OCI-LY1 (cell line): ENCODE data around the gene RNF214.

Experiments used
- H2AFZ ChIP-seq: fragments of 200-600 bp; sonication (generic), shearing (Covaris generic); 2 replicates; pipeline ENCODE4 v1.6.0; 2014; ENCODE audit warnings: antibody characterized with exemption, mild to moderate bottlenecking, low read length
- H3F3A ChIP-seq: fragments of 200-600 bp; sonication (generic), shearing (Covaris generic); 2 replicates; pipeline ENCODE4 v1.6.0; 2014; ENCODE audit warnings: mild to moderate bottlenecking, antibody characterized with exemption, low read length, moderate library complexity; ENCODE audit not compliant: insufficient read depth
- H3K27ac ChIP-seq: fragments of 200-600 bp; sonication (generic); 2 replicates; pipeline ENCODE4 v1.5.1; 2014; ENCODE audit warnings: low read length, mixed run types, mild to moderate bottlenecking, low read depth; ENCODE audit not compliant: poor library complexity, severe bottlenecking
- H3K27me3 ChIP-seq: fragments of 200-600 bp; sonication (generic); 2 replicates; pipeline ENCODE4 v1.6.0; 2014; ENCODE audit warnings: antibody characterized with exemption, mild to moderate bottlenecking, low read length, moderate library complexity; ENCODE audit not compliant: insufficient read depth
- H3K36me3 ChIP-seq: fragments of 200-600 bp; sonication (generic); 2 replicates; pipeline ENCODE4 v1.6.1; 2014; ENCODE audit warnings: mild to moderate bottlenecking, antibody characterized with exemption, low read length, moderate library complexity, mixed read lengths; ENCODE audit not compliant: insufficient read depth
- H3K4me1 ChIP-seq: fragments of 200-600 bp; sonication (generic); 2 replicates; pipeline ENCODE4 v1.5.1; 2014; ENCODE audit warnings: mild to moderate bottlenecking, low read length, moderate library complexity; ENCODE audit not compliant: insufficient read depth, severe bottlenecking
- H3K4me2 ChIP-seq: fragments of 200-600 bp; sonication (generic), shearing (Covaris generic); 2 replicates; pipeline ENCODE4 v1.6.1; 2014; ENCODE audit warnings: low read length
- H3K4me3 ChIP-seq: fragments of 200-600 bp; sonication (generic); 2 replicates; pipeline ENCODE4 v1.5.1; 2014; ENCODE audit warnings: low read length, low read depth, mild to moderate bottlenecking, mixed read lengths; ENCODE audit not compliant: poor library complexity, severe bottlenecking
- H3K79me2 ChIP-seq: fragments of 200-600 bp; shearing (Covaris generic); 2 replicates; pipeline ENCODE4 v1.6.1; 2016; ENCODE audit warnings: mixed run types, low read length, mixed read lengths; ENCODE audit not compliant: insufficient read depth
- H3K9ac ChIP-seq: fragments of 200-600 bp; sonication (generic), shearing (Covaris generic); 2 replicates; pipeline ENCODE4 v1.6.1; 2014; ENCODE audit warnings: mild to moderate bottlenecking, low read length, mixed read lengths
- H3K9me2 ChIP-seq: fragments of 200-600 bp; sonication (generic), shearing (Covaris generic); 2 replicates; pipeline ENCODE4 v1.6.1; 2014; ENCODE audit warnings: low read depth, mild to moderate bottlenecking, low read length, mixed read lengths
- H3K9me3 ChIP-seq: fragments of 200-600 bp; shearing (Covaris generic); 2 replicates; pipeline ENCODE4 v1.6.1; 2014; ENCODE audit warnings: low read length, mixed read lengths
- H4K20me1 ChIP-seq: fragments of 200-600 bp; sonication (generic), shearing (Covaris generic); 2 replicates; pipeline ENCODE4 v1.6.0; 2016; ENCODE audit warnings: mild to moderate bottlenecking, low read length; ENCODE audit not compliant: insufficient read depth
- EZH2 ChIP-seq: fragments of 200-600 bp; sonication (generic), shearing (Covaris generic); IDR thresholded peaks from 2 replicates; pipeline ENCODE4 v1.8.0; 2017; ENCODE audit warnings: borderline replicate concordance, mixed run types, mild to moderate bottlenecking, antibody characterized with exemption, low read length, moderate library complexity, mixed read lengths
- TF ChIP-seq, protein P1 (sequence below): fragments of 200-600 bp; sonication (generic), shearing (Covaris generic); IDR thresholded peaks from 2 replicates; pipeline ENCODE4 v1.5.1; 2017; ENCODE audit warnings: mild to moderate bottlenecking, antibody characterized with exemption, low read length, moderate library complexity, mixed read lengths

RNF214 gene

GRCh38 chr11:117195258-117195657 lies 37.2 kb upstream of the RNF214 start:
- no peak overlapping the region for H3K4me2 ChIP-seq
- no peak overlapping the region for H3K4me3 ChIP-seq
- H3K36me3 ChIP-seq = no peaks in the 10 kb centered on the region; the same call in none of the 2 replicates
- H3K4me1 ChIP-seq = no peaks in the 10 kb centered on the region
- H2AFZ ChIP-seq = no peak overlapping the region
- H3K9ac ChIP-seq = no peak overlapping the region
- no peak overlapping the region for H3K27ac ChIP-seq
- TF ChIP-seq, protein P1, sequence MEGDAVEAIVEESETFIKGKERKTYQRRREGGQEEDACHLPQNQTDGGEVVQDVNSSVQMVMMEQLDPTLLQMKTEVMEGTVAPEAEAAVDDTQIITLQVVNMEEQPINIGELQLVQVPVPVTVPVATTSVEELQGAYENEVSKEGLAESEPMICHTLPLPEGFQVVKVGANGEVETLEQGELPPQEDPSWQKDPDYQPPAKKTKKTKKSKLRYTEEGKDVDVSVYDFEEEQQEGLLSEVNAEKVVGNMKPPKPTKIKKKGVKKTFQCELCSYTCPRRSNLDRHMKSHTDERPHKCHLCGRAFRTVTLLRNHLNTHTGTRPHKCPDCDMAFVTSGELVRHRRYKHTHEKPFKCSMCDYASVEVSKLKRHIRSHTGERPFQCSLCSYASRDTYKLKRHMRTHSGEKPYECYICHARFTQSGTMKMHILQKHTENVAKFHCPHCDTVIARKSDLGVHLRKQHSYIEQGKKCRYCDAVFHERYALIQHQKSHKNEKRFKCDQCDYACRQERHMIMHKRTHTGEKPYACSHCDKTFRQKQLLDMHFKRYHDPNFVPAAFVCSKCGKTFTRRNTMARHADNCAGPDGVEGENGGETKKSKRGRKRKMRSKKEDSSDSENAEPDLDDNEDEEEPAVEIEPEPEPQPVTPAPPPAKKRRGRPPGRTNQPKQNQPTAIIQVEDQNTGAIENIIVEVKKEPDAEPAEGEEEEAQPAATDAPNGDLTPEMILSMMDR = no peak
- TF ChIP-seq EZH2 = no peak
- H3K9me3 ChIP-seq = no peaks in the 10 kb centered on the region
- H3K9me2 ChIP-seq = no peaks in the 10 kb centered on the region
- no peaks in the 10 kb centered on the region for H3K27me3 ChIP-seq
- H3K79me2 ChIP-seq = no peaks in the 10 kb centered on the region
- H3F3A ChIP-seq = no peaks in the 10 kb centered on the region
- H4K20me1 ChIP-seq = no peaks in the 10 kb centered on the region

DNA sequence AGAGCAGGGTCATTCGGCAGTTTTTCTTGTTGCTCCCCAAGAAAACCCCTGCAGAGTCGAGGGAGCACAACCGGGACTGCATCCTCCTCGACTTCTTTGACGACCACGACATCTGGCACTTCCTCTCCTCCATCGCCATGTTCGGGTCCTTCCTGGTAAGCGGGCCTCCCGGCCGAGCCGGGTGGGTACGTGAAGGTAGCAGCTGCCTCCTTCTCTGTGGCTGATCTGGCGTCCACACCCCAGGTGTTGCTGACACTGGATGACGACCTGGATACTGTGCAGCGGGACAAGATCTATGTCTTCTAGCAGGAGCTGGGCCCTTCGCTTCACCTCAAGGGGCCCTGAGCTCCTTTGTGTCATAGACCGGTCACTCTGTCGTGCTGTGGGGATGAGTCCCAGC lies 36.7 kb upstream of the RNF214 start:
- H3K4me2 ChIP-seq = no peak overlapping the region
- H3K27ac ChIP-seq = no peak overlapping the region
- H4K20me1 ChIP-seq = no peaks in the 10 kb centered on the region
- no peak overlapping the region for H3K9ac ChIP-seq
- no peak overlapping the region for H3K4me3 ChIP-seq
- no peaks in the 10 kb centered on the region for H3K9me2 ChIP-seq
- no peak overlapping the region for H2AFZ ChIP-seq
- no peak for TF ChIP-seq EZH2
- TF ChIP-seq, protein P1 = no peak
- no peaks in the 10 kb centered on the region for H3K27me3 ChIP-seq
- H3K4me1 ChIP-seq = no peaks in the 10 kb centered on the region
- H3F3A ChIP-seq = no peaks in the 10 kb centered on the region
- no peaks in the 10 kb centered on the region; the same call in 1 of the 2 replicates for H3K36me3 ChIP-seq
- H3K79me2 ChIP-seq = no peaks in the 10 kb centered on the region
- no peaks in the 10 kb centered on the region for H3K9me3 ChIP-seq

GRCh38 chr11:117197006-117197405 lies 35.5 kb upstream of the RNF214 start:
- H3F3A ChIP-seq = no peaks in the 10 kb centered on the region
- H3K9me3 ChIP-seq = no peaks in the 10 kb centered on the region
- no peaks in the 10 kb centered on the region for H3K9me2 ChIP-seq
- H2AFZ ChIP-seq = no peak overlapping the region
- H3K36me3 ChIP-seq = no peaks in the 10 kb centered on the region; the same call in 1 of the 2 replicates
- no peaks in the 10 kb centered on the region for H4K20me1 ChIP-seq
- H3K4me1 ChIP-seq = no peaks in the 10 kb centered on the region
- no peak overlapping the region for H3K9ac ChIP-seq
- H3K27me3 ChIP-seq = no peaks in the 10 kb centered on the region
- H3K27ac ChIP-seq = no peak overlapping the region
- H3K4me3 ChIP-seq = no peak overlapping the region
- no peak overlapping the region for H3K4me2 ChIP-seq
- no peaks in the 10 kb centered on the region for H3K79me2 ChIP-seq
- no peak for TF ChIP-seq EZH2
- TF ChIP-seq, protein P1 = no peak
